ENCODE measurements around the gene PRKCH.

- no peak for TF ChIP-seq CTCF (conservative IDR thresholded peaks at IDR 0.05; ENCODE audit: low read length)
- TF ChIP-seq EZH2phosphoT487 (IDR thresholded peaks at IDR 0.05; ENCODE audit: borderline replicate concordance) = no peak
Observed at GRCh38 chr14:61421212-61421923, 100.0 kb downstream of the PRKCH start.

Data from Loucy (cell line).